SJCRH30 (cell line): ENCODE measurements around the gene ADGRL2. TPM values are rescaled to one million over a fixed set of nuclear protein-coding genes. Genes with fewer than 3 reads are reported as not detected.

Experiments used
- DNase-seq, 2 experiments: peaks; one replicate each; pipeline ENCODE4 v3.0.0-alpha.2; 2015 to 2020
- H3K27ac ChIP-seq: fragments of 250-450 bp; sonication (Bioruptor Pico); 2 replicates; pipeline ENCODE4 v1.5.1; 2020; ENCODE audit warnings: mild to moderate bottlenecking, moderate library complexity
- H3K27me3 ChIP-seq: fragments of 250-450 bp; sonication (Bioruptor Pico); 2 replicates; pipeline ENCODE4 v1.5.1; 2020; ENCODE audit warnings: mild to moderate bottlenecking, moderate library complexity
- H3K36me3 ChIP-seq: fragments of 250-450 bp; sonication (Bioruptor Pico); 2 replicates; pipeline ENCODE4 v1.5.1; 2020; ENCODE audit warnings: mild to moderate bottlenecking, moderate library complexity
- H3K4me1 ChIP-seq: fragments of 250-450 bp; sonication (Bioruptor Pico); 2 replicates; pipeline ENCODE4 v1.5.1; 2020; ENCODE audit warnings: mild to moderate bottlenecking, moderate library complexity
- H3K4me3 ChIP-seq: fragments of 250-450 bp; sonication (Bioruptor Pico); 2 replicates; pipeline ENCODE4 v1.5.1; 2020; ENCODE audit warnings: mild to moderate bottlenecking, moderate library complexity
- H3K9me3 ChIP-seq: fragments of 250-450 bp; sonication (Bioruptor Pico); replicated peaks from 2 replicates; pipeline ENCODE4 v1.5.1; 2020; ENCODE audit warnings: mild to moderate bottlenecking, moderate library complexity
- total RNA-seq: library from RNA; depleted of rRNA; stranded (reverse); fragments of >200 nt; shearing (Covaris generic); gene quantifications from 2 replicates; pipeline ENCODE4 v1.2.3, GENCODE V29; 2014; rRNA removed

The ADGRL2 gene
- total RNA-seq = 90.3 and 98.0 TPM in 2 replicates

DNA sequence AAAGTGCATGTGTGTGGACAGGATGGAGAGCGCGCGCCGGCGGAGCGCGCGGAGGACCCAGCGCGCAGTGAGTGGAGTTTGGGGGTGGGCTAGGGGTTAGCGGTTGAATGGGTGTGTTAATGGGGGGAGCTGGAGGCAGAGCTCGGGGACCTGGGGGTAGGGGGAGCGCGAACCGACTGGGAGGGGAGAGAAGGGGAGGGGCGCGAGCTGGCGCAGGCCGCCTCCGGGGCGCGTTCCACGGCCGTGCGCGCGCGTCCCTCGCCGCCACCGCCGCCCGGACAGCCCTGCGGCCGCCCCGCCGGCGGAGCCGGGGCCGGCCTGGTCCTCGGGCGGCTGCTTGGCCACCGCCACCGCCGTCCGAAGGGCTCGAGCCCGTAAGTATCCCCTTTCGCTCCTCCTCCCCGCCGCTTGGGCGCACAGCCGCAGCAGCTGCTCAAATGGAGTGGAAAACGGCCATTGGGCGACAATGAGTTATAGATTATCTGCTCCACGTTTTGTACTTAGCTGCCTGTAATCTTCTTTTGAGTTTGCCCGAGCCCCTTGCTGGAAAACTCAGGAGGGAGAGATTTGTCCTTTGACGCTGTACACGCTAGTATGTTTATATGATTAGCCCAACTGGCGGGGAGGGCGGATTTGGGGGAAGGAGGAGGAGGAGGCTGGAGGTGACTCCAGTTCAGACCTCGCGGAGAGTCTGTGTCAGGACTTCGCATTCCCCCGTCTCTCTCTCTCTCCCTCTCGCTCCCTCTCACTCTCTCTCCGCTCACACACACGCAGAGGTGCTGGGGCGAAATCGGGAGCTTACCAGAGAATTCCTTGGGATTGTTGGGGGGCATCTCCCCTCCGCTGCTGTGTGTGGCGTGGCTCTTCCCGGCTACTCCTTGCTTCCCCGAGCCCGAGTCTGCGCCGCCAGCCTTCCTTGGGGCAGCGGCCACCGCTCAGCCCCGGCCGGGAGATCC is at the start of gene ADGRL2:
Gene ADGRL2 (plus strand): TSS at position 240 of the 956 bp plus-strand sequence. CDS start 36,051 bp downstream, outside the sequence.
- Histone ChIP-seq H3K36me3 (no peaks in the 10 kb centered on the region), H3K27ac (peak within 1 kb of the TSS; percentile 96), H3K4me1 (peaks cover 9% of the 10 kb centered on the region; the same call in 1 of the 2 replicates), H3K27me3 (no peaks in the 10 kb centered on the region), H3K4me3 (peak within 1 kb of the TSS; percentile 96), H3K9me3 (no peaks in the 10 kb centered on the region)
- DNase-seq = peak; percentile 89 to 94

DNA sequence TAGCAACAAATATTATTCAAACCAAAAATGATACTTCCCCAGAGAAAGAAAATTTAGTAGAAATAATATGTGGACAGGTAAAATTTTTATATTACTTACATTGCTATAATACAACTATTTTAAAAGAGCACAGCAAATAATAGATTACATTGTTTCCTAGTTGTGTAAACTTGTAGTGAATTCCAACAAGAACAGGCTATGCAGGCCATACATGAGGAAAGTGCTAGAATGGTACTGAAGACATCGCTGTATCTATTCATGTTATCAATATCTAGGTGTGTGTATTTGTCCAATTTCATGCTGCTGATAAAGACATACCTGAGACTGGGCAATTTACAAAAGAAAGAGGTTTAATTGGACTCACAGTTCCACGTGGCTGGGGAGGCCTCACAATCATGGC is 47.9 kb upstream of the ADGRL2 start:
- Histone ChIP-seq H3K36me3 (no peaks in the 10 kb centered on the region), H3K27me3 (no peaks in the 10 kb centered on the region), H3K4me1 (no peaks in the 10 kb centered on the region), H3K4me3 (no peak overlapping the region), H3K9me3 (no peaks in the 10 kb centered on the region), H3K27ac (no peak overlapping the region)
- no peak for DNase-seq

DNA sequence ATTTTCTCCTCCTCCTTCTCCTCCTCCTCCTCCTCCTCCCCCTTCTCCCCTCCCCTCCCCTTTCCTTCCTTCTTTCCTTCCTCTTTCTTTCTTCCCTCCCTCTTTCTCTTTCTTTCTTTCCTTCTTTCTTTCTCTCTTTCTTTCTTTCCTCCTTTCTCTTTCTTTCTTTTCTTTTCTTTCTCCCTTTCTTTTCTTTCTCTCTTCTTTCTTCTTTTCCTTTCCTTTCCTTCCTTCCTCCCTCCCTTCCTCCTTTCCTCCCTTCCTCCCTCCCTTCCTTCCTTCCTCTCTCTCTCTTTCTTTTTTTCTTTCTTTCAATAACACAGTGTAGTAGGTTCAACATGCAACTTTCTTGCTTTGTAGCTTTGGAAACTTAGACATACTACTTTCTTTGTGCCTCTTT is 46.3 kb upstream of the ADGRL2 start:
- DNase-seq = no peak
- no peaks in the 10 kb centered on the region for H3K9me3 ChIP-seq
- H3K36me3 ChIP-seq = no peaks in the 10 kb centered on the region
- no peaks in the 10 kb centered on the region for H3K27me3 ChIP-seq
- no peaks in the 10 kb centered on the region for H3K4me1 ChIP-seq
- no peak overlapping the region for H3K27ac ChIP-seq
- H3K4me3 ChIP-seq = no peak overlapping the region

- no peaks in the 10 kb centered on the region for H3K4me1 ChIP-seq
- H3K9me3 ChIP-seq = no peaks in the 10 kb centered on the region
- no peak overlapping the region for H3K4me3 ChIP-seq
- H3K27me3 ChIP-seq = no peaks in the 10 kb centered on the region
- no peak for DNase-seq
- no peaks in the 10 kb centered on the region for H3K36me3 ChIP-seq
- H3K27ac ChIP-seq = no peak overlapping the region
Observed at GRCh38 chr1:81756872-81757271, 43.9 kb upstream of the ADGRL2 start.

DNA sequence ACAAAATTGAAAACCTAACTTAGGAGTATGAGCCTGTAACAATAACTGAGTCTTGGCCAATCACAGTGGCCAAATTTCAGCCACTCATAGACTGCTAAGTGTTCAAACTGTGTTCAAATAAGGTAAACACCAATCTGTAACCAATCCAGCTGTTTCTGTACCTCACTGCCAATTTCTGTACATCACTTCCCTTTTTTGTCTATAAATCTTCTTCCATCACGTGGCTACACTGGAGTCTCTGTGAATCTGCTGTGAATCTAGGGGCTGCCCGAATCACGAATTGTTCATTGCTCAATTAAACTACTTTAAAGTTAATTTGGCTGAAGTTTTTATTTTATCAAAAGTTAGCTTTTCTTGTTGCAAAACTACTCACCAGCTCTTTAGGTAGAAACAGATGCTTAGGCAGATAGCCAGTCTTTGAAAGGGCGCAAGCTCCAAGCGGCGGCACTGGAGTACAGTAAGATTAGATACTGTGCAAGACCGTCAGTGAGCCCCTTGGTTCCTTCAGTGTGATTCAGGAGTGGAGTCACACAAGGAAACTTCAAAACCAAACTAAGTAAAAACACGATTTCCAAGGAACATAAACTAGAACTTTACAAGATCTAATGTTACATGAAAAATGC is 43.2 kb upstream of the ADGRL2 start:
- Histone ChIP-seq H3K27ac (no peak overlapping the region), H3K27me3 (no peaks in the 10 kb centered on the region), H3K4me1 (no peaks in the 10 kb centered on the region), H3K36me3 (no peaks in the 10 kb centered on the region), H3K4me3 (no peak overlapping the region), H3K9me3 (no peaks in the 10 kb centered on the region)
- DNase-seq = no peak

GRCh38 chr1:81758181-81758580 is 42.6 kb upstream of the ADGRL2 start:
- no peak overlapping the region for H3K4me3 ChIP-seq
- H3K27me3 ChIP-seq = no peaks in the 10 kb centered on the region
- DNase-seq = no peak
- H3K27ac ChIP-seq = no peak overlapping the region
- no peaks in the 10 kb centered on the region for H3K36me3 ChIP-seq
- no peaks in the 10 kb centered on the region for H3K4me1 ChIP-seq
- H3K9me3 ChIP-seq = no peaks in the 10 kb centered on the region

DNA sequence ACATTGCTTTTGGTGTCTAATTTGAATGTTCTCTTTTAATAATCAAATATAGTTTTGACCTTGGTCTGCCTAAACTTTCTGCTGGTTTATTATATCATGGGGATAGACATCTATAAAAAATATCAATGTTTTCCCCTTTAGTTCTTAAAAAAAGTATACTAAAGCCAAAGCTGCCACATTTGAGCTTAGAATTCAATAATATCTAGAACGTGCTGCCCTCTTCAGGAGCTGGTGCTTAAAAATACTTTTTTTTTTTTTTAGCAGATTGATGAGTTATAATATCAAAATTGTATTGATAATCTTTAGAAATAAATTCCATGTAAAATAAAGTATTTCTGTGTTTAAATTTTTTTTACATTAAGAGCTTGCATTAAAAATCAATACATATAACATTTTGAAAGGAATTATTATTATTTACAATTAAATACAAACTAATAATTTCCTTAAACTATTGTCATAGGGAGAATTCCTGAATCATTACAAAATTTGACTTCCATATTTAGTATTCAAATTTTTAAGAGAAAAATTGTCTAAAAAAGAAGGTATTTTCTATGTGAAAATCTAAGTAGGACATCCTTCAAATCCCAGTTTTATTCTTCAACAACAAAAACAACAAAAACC is 40.1 kb upstream of the ADGRL2 start:
- H3K27ac ChIP-seq = no peak overlapping the region
- no peaks in the 10 kb centered on the region for H3K9me3 ChIP-seq
- peak in 1 of 2 experiments; percentile 20 for DNase-seq
- H3K36me3 ChIP-seq = no peaks in the 10 kb centered on the region
- H3K4me1 ChIP-seq = no peaks in the 10 kb centered on the region
- no peaks in the 10 kb centered on the region for H3K27me3 ChIP-seq
- H3K4me3 ChIP-seq = no peak overlapping the region

GRCh38 chr1:81775510-81775909 is 25.2 kb upstream of the ADGRL2 start:
- H3K36me3 ChIP-seq = no peaks in the 10 kb centered on the region
- H3K27ac ChIP-seq = no peak overlapping the region
- H3K27me3 ChIP-seq = no peaks in the 10 kb centered on the region
- no peak overlapping the region for H3K4me3 ChIP-seq
- no peaks in the 10 kb centered on the region for H3K9me3 ChIP-seq
- H3K4me1 ChIP-seq = no peaks in the 10 kb centered on the region
- no peak for DNase-seq

- no peak for DNase-seq
Observed at GRCh38 chr1:81780705-81781454, 19.9 kb upstream of the ADGRL2 start.

DNA sequence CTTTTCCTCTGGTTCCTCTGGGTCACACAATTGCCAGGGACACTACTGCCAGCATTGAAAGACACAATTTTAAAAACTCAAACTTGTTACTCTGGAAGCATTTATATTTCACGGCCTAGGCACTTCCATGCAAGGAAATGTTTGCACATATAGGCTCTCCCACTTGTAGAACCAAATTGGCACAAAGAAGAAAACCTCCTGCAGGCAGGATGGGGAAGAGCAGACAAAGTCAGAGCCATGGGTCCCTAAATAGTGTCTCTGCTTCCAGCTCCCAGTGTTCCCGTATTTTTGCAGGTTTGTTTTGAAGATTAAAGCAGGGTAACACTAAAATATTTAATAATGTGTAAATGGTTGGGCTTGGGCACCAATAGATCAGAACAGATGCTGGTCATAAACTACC is 19.0 kb upstream of the ADGRL2 start:
- no peak for DNase-seq
- Histone ChIP-seq H3K4me1 (no peaks in the 10 kb centered on the region), H3K36me3 (no peaks in the 10 kb centered on the region), H3K27me3 (no peaks in the 10 kb centered on the region), H3K4me3 (no peak overlapping the region), H3K9me3 (no peaks in the 10 kb centered on the region; the same call in 1 of the 2 replicates), H3K27ac (no peak overlapping the region)

More at GRCh38 chr1:81780705-81781454, 19.9 kb upstream of the ADGRL2 start:
- Histone ChIP-seq H3K9me3 (no peaks in the 10 kb centered on the region), H3K36me3 (no peaks in the 10 kb centered on the region), H3K27ac (no peak overlapping the region), H3K27me3 (no peaks in the 10 kb centered on the region), H3K4me3 (no peak overlapping the region), H3K4me1 (no peaks in the 10 kb centered on the region)

DNA sequence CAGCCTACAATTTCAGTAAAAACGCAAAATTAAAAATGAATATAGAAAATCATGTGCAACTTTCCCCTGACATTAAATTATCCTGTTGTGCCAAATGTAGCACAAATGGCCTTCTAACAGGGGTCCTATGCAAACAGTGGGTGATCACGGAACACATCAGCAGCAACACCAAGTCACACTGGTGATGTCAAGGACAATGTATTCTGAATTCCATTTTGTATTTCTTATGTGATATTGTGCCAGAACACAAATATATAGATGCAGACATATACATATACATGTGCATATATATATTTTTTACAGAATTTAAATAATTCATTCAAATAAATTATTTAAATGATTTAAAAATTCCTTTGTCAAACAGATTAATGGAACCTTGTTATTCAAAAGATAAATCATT is 8.6 kb upstream of the ADGRL2 start:
- Histone ChIP-seq H3K27me3 (no peaks in the 10 kb centered on the region), H3K27ac (no peak overlapping the region), H3K4me3 (no peak overlapping the region), H3K9me3 (0 out of 2 replicates have a peak, but pooled peaks cover 3% of the 10 kb centered on the region), H3K36me3 (no peaks in the 10 kb centered on the region), H3K4me1 (no peaks in the 10 kb centered on the region)
- DNase-seq = no peak

GRCh38 chr1:81797701-81798100 is 3.0 kb upstream of the ADGRL2 start:
- Histone ChIP-seq H3K4me3 (no peak overlapping the region), H3K36me3 (no peaks in the 10 kb centered on the region), H3K27me3 (no peaks in the 10 kb centered on the region), H3K4me1 (no peaks in the 10 kb centered on the region), H3K27ac (no peak overlapping the region), H3K9me3 (no peaks in the 10 kb centered on the region)
- no peak for DNase-seq

DNA sequence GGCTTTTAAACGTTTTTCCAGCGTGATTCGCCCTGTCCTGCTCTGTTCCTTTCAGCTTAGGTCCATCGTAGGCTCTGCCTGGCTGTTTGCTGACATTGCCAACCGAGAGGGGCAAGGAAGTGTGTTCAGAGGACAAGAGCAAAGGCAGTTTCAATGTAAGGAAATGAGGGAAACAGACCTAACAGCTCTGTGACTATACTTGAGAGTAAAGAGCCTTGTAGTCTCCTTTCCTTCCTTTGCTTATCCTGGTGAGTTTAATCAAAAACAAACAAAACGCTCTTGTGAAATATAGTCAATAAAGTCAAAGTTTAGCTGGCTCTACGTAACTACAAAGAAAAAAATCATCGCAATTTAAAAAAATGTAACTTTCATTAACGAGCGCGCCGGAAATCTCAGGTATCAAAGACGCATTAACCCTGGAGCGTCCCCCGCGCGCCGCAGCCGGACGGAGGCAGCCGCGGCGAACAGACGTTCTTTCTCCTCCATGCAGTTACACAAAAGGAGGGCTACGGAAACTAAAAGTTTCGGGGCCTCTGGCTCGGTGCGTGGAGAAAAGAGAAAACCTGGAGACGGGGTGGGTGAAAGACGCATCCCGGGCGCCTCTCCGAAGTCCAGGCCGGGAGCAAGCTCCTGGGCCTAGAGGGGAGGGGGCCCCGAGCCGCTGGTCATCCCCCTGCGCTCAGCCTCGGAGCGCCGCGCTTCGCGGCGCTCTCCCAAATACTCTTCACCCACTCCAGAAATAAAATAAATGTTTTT is 617 bp upstream of the ADGRL2 start:
- Histone ChIP-seq H3K4me1 (peaks cover 4% of the 10 kb centered on the region; the same call in 1 of the 2 replicates), H3K27me3 (no peaks in the 10 kb centered on the region), H3K9me3 (no peaks in the 10 kb centered on the region), H3K4me3 (peak overlapping the region; percentile 96), H3K27ac (peak overlapping the region; percentile 96), H3K36me3 (no peaks in the 10 kb centered on the region)
- peak; percentile 77 to 86 for DNase-seq
